ENCODE results near the gene PPP1R2B.
"Not testable (repeated sequence)": the region's sequence is repeated elsewhere in the genome, so short reads cannot be mapped to it uniquely, and the experiment has no call there.

Gene PPP1R2B
- total RNA-seq = 0.48 to 0.56 reads per million in 2 experiments

- no peak for DNase-seq (ENCODE audit: low read depth)
These were observed at the start of gene PPP1R2B for GRCh38 chr5:156850206-156850751. TSS of gene PPP1R2B (plus strand) at chr5:156850295. CDS start at chr5:156850563, 268 bp downstream.

GRCh38 chr5:156800929-156801328, 49.2 kb upstream of the PPP1R2B start:
- DNase-seq (ENCODE audit: low read depth) = no peak

GRCh38 chr5:156802501-156802900, 47.6 kb upstream of the PPP1R2B start:
- no peak for DNase-seq (ENCODE audit: low read depth)

GRCh38 chr5:156803404-156803803, 46.7 kb upstream of the PPP1R2B start:
- no peak for DNase-seq (ENCODE audit: low read depth)

GRCh38 chr5:156812959-156813358, 37.1 kb upstream of the PPP1R2B start:
- no peak for DNase-seq (ENCODE audit: low read depth)

GRCh38 chr5:156815988-156816599, 34.0 kb upstream of the PPP1R2B start:
- DNase-seq (ENCODE audit: low read depth) = no peak

GRCh38 chr5:156819537-156819936, 30.6 kb upstream of the PPP1R2B start:
- no peak for DNase-seq (ENCODE audit: low read depth)

- DNase-seq (ENCODE audit: low read depth) = no peak
These were observed 30.0 kb upstream of the PPP1R2B start for GRCh38 chr5:156819967-156820581.

- DNase-seq (ENCODE audit: low read depth) = no peak
These were observed 25.9 kb upstream of the PPP1R2B start for GRCh38 chr5:156824241-156824640.

GRCh38 chr5:156824800-156825199, 25.3 kb upstream of the PPP1R2B start:
- no peak for DNase-seq (ENCODE audit: low read depth)

- DNase-seq (ENCODE audit: low read depth) = no peak
These were observed 24.4 kb upstream of the PPP1R2B start for GRCh38 chr5:156825688-156826087.

GRCh38 chr5:156826150-156826549, 23.9 kb upstream of the PPP1R2B start:
- no peak for DNase-seq (ENCODE audit: low read depth)

GRCh38 chr5:156834916-156835315, 15.2 kb upstream of the PPP1R2B start:
- DNase-seq (ENCODE audit: low read depth) = no peak

- DNase-seq (ENCODE audit: low read depth) = no peak
These were observed 14.2 kb upstream of the PPP1R2B start for GRCh38 chr5:156835905-156836304.

GRCh38 chr5:156836846-156837245, 13.2 kb upstream of the PPP1R2B start:
- no peak for DNase-seq (ENCODE audit: low read depth)

- DNase-seq (ENCODE audit: low read depth) = no peak
These were observed 11.1 kb upstream of the PPP1R2B start for GRCh38 chr5:156838961-156839360.

- no peak for DNase-seq (ENCODE audit: low read depth)
These were observed 8.4 kb upstream of the PPP1R2B start for GRCh38 chr5:156841737-156842136.

GRCh38 chr5:156846914-156847313, 3.2 kb upstream of the PPP1R2B start:
- DNase-seq (ENCODE audit: low read depth) = no peak

GRCh38 chr5:156848447-156848846, 1.6 kb upstream of the PPP1R2B start:
- DNase-seq (ENCODE audit: low read depth) = not testable (repeated sequence)

GRCh38 chr5:156851880-156852279, 1.8 kb downstream of the PPP1R2B start:
- DNase-seq (ENCODE audit: low read depth) = no peak

GRCh38 chr5:156853055-156853454, 3.0 kb downstream of the PPP1R2B start:
- not testable (repeated sequence) for DNase-seq (ENCODE audit: low read depth)

GRCh38 chr5:156865427-156865826, 15.3 kb downstream of the PPP1R2B start:
- no peak for DNase-seq (ENCODE audit: low read depth)

GRCh38 chr5:156870498-156870839, 20.4 kb downstream of the PPP1R2B start:
- no peak for DNase-seq (ENCODE audit: low read depth)

- DNase-seq (ENCODE audit: low read depth) = no peak
These were observed 21.1 kb downstream of the PPP1R2B start for GRCh38 chr5:156871212-156871611.
